ENCODE measurements around the gene MYBPHL. TPM values are rescaled to one million over a fixed set of nuclear protein-coding genes. Genes with fewer than 3 reads are reported as not detected.

The MYBPHL gene
- total and polyA plus RNA-seq, 2 of the 13 experiments (the other 11 are each of a cell fraction or from before 2014, with no cell fraction given), result 3.7 to 3.8 TPM

DNA sequence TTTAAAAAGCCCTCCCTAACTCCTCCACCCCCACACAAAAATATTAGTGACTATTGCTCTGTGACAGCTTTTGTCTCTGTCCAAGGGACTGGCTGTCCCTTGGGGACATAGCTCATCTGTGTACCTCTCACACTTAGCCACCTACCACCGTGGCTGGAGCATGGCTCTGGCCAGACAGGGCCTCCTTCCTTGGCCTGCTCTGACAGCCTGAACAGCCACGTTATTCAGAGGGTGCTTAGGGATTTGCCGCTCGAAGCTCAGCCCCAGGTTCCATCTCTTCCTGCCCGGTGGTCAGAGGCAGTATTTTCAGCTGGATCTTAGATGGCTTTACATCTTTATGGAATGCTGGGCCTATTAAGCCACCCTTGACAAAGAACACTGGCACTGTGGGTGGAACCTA lies 63.6 kb downstream of the MYBPHL start:
- in situ Hi-C loops (cut with HindIII; ENCODE audit: extremely low pct_ligation_motif_present, low pct_unique_long_range_greater_than_20kb), result no loop called here
- Histone ChIP-seq H3K4me3 (replicated peaks in 1 of 3; ENCODE audit: insufficient read depth in 1 of 3, low read depth in 2 of 3, low read length in 3 of 3) (no peak overlapping the region), H4K20me1 (ENCODE audit: insufficient read depth, low read length) (no peaks in the 10 kb centered on the region; the same call in 1 of the 2 replicates), H3K4me1 (ENCODE audit: insufficient read depth, low read length) (peaks cover 41% of the 10 kb centered on the region), H3K4me2 (ENCODE audit: low read depth, low read length) (no peak overlapping the region), H3K9ac (ENCODE audit: insufficient read depth, low read depth, low read length) (no peak overlapping the region), H2AFZ (ENCODE audit: low read length) (no peak overlapping the region), H3K79me2 (ENCODE audit: insufficient read depth, low read length) (no peaks in the 10 kb centered on the region), H3K36me3 (replicated peaks in 1 of 2; ENCODE audit: control insufficient read depth in 1 of 2, insufficient read depth in 2 of 2, low read length in 2 of 2) (peaks cover 0 to 10% of the 10 kb centered on the region in 2 experiments; a peak in 3 of 5 replicates), H3K9me3 (ENCODE audit: low read length) (no peaks in the 10 kb centered on the region), H3K27ac (ENCODE audit: extremely low read length, insufficient read depth, low read length) (no peak overlapping the region), H3K27me3 (ENCODE audit: control insufficient read depth in 1 of 2, insufficient read depth in 2 of 2, low read length in 2 of 2) (peaks cover 4 to 24% of the 10 kb centered on the region in 2 experiments; a peak in 4 of 5 replicates)
- intact Hi-C loops (cut with micrococcal nuclease; ENCODE audit: unreplicated experiment), result no loop called here
- FAIRE-seq, result no peak
- TF ChIP-seq SAFB2 (CRISPR knock-in tag; IDR thresholded peaks at IDR 0.05; ENCODE audit: borderline replicate concordance, low read depth), result no peak
- TF ChIP-seq ZNF564 (CRISPR knock-in tag; IDR thresholded peaks at IDR 0.05), result no peak
- TF ChIP-seq, protein P1, sequence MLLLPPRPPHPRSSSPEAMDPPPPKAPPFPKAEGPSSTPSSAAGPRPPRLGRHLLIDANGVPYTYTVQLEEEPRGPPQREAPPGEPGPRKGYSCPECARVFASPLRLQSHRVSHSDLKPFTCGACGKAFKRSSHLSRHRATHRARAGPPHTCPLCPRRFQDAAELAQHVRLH (CRISPR knock-in tag; IDR thresholded peaks at IDR 0.05; ENCODE audit: borderline replicate concordance, low read depth), result no peak
- no peak for TF ChIP-seq CREB1 (IDR thresholded peaks at IDR 0.05)
- no peak for TF ChIP-seq CREB1 (CRISPR knock-in tag; IDR thresholded peaks at IDR 0.05)
- TF ChIP-seq, protein P2, sequence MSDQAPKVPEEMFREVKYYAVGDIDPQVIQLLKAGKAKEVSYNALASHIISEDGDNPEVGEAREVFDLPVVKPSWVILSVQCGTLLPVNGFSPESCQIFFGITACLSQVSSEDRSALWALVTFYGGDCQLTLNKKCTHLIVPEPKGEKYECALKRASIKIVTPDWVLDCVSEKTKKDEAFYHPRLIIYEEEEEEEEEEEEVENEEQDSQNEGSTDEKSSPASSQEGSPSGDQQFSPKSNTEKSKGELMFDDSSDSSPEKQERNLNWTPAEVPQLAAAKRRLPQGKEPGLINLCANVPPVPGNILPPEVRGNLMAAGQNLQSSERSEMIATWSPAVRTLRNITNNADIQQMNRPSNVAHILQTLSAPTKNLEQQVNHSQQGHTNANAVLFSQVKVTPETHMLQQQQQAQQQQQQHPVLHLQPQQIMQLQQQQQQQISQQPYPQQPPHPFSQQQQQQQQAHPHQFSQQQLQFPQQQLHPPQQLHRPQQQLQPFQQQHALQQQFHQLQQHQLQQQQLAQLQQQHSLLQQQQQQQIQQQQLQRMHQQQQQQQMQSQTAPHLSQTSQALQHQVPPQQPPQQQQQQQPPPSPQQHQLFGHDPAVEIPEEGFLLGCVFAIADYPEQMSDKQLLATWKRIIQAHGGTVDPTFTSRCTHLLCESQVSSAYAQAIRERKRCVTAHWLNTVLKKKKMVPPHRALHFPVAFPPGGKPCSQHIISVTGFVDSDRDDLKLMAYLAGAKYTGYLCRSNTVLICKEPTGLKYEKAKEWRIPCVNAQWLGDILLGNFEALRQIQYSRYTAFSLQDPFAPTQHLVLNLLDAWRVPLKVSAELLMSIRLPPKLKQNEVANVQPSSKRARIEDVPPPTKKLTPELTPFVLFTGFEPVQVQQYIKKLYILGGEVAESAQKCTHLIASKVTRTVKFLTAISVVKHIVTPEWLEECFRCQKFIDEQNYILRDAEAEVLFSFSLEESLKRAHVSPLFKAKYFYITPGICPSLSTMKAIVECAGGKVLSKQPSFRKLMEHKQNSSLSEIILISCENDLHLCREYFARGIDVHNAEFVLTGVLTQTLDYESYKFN (CRISPR knock-in tag; conservative IDR thresholded peaks at IDR 0.05), result no peak
- no peak for TF ChIP-seq FOSL1 (CRISPR knock-in tag; IDR thresholded peaks at IDR 0.05; ENCODE audit: borderline replicate concordance)
- no peak for TF ChIP-seq SIX1 (CRISPR knock-in tag; IDR thresholded peaks at IDR 0.05; ENCODE audit: borderline replicate concordance)
- TF ChIP-seq AHR (CRISPR knock-in tag; IDR thresholded peaks at IDR 0.05), result no peak
- TF ChIP-seq KDM4B (CRISPR knock-in tag; IDR thresholded peaks at IDR 0.05), result no peak
- TF ChIP-seq MAZ (IDR thresholded peaks at IDR 0.05; ENCODE audit: borderline replicate concordance, low read depth, low read length), result no peak
- TF ChIP-seq MAZ (CRISPR knock-in tag; IDR thresholded peaks at IDR 0.05; ENCODE audit: low read depth), result no peak
- no peak for TF ChIP-seq KMT2A (CRISPR knock-in tag; IDR thresholded peaks at IDR 0.05)
- no peak for TF ChIP-seq KLF9 (CRISPR knock-in tag; IDR thresholded peaks at IDR 0.05; ENCODE audit: low read depth)
- no peak for TF ChIP-seq HNRNPL (IDR thresholded peaks at IDR 0.05; ENCODE audit: low read depth, low read length)
- no peak for TF ChIP-seq IKZF4 (CRISPR knock-in tag; IDR thresholded peaks at IDR 0.05; ENCODE audit: borderline replicate concordance, low read depth, not compliant biosample characterization)
- TF ChIP-seq, protein P3, sequence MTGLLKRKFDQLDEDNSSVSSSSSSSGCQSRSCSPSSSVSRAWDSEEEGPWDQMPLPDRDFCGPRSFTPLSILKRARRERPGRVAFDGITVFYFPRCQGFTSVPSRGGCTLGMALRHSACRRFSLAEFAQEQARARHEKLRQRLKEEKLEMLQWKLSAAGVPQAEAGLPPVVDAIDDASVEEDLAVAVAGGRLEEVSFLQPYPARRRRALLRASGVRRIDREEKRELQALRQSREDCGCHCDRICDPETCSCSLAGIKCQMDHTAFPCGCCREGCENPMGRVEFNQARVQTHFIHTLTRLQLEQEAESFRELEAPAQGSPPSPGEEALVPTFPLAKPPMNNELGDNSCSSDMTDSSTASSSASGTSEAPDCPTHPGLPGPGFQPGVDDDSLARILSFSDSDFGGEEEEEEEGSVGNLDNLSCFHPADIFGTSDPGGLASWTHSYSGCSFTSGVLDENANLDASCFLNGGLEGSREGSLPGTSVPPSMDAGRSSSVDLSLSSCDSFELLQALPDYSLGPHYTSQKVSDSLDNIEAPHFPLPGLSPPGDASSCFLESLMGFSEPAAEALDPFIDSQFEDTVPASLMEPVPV (CRISPR knock-in tag; IDR thresholded peaks at IDR 0.05), result no peak
- no peak for TF ChIP-seq MEIS2 (CRISPR knock-in tag; IDR thresholded peaks at IDR 0.05)
- TF ChIP-seq CBFB (CRISPR knock-in tag; IDR thresholded peaks at IDR 0.05), result no peak
- no peak for TF ChIP-seq FOXK1 (CRISPR knock-in tag; IDR thresholded peaks at IDR 0.05; ENCODE audit: borderline replicate concordance, low read depth)
- no peak for TF ChIP-seq SMC3 (IDR thresholded peaks at IDR 0.05; ENCODE audit: low read length)
- ATAC-seq, result peak; percentile 3; the same call in 2 of the 3 replicates
- no peak for DNase-seq (ENCODE audit: low spot score)
- WGBS (ENCODE audit: low lambda C conversion rate), result 0% methylated on average over 1 of the region's 5 CpGs
- POLR2A ChIA-PET, result interaction anchor here (1.0 kb wide), 1 partner anchor 11 kb away, joined by 3 read pairs; no protein-coding TSS in a partner anchor
- CTCF ChIA-PET (ENCODE audit: low intra/inter-chr PET ratio, low total read pairs), result no interaction called here
- no TSS peak for BruUV-seq (replicated peaks)
